ENCODE data around the gene MSI1.

MSI1 gene

DNA sequence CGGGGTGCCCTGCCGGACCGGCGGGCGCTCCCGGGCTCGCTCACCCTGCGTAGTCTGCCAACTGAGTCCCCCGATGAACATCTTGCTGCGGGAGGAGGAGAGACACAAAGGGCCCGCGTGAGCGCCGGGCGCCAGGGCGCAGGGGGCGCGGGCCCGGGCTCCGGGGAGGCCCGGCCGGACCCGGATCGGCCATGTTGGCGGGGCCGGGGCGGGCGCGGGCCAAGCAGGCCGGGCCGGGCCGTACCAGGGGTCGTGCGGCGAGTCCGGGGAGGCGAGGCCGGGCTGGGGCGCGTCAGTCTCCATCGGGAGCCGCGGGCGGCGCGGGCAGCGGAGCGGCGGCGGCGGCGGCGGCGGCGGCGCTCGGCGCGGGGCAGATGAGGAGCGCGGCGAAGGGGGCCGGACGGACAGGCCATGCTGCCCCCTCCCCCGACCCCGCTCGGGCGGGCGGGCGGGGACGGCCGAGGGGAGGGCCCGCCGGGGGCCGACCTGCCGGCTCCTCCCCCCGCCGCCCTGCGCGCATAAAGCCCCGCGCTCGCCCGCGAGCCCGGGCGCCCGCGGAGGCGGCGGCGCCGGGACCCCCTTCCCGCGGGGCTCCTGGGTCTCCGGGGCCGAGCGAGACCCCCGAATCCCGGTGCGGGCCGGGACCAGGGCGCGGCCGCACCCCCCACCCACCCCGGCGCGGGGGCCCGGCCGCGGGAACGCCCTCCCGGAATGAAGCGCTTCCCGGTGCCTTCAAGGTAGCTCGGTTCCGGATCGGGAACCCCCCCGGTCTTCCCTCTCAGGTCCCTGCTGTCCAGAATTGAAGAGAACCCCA, at the start of gene MSI1:
MSI1 (minus strand) TSS at position 376 of the 814 bp plus-strand sequence; CDS start at position 303, 73 bp downstream.
- DNase-seq (ENCODE audit: low read depth in 2 of 2) = no peak

DNA sequence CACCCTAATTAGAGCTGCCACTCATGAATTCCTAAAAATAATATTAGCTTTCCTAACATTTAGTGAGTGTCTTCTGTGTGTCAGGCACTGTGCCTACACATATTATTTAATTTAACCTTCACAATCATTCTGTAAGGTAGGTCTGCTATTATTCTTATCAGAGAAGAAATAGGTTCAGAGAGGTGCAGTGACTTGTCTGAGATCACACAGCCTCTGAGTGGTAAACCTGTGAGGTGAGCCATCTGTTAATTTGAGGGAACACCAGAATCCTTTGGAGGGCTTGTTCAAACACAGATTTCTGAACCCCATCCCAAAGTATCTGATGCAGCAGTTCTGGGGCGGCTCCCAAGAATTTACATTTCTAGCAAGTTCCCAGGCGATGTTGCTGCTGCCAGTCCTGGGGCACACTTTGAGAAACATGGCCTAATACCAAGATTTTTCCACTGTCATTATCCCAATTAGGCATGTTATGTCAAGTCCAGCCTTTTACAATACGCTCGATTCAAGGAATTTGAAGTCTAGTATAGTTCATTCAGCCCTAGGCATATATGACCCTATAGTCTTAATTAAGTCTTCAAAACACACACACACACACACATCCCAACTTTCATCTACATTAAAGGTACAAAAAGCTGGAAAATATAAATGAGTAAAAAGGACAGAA, 49.1 kb upstream of the MSI1 start:
- no peak for DNase-seq (ENCODE audit: low read depth in 2 of 2)

DNA sequence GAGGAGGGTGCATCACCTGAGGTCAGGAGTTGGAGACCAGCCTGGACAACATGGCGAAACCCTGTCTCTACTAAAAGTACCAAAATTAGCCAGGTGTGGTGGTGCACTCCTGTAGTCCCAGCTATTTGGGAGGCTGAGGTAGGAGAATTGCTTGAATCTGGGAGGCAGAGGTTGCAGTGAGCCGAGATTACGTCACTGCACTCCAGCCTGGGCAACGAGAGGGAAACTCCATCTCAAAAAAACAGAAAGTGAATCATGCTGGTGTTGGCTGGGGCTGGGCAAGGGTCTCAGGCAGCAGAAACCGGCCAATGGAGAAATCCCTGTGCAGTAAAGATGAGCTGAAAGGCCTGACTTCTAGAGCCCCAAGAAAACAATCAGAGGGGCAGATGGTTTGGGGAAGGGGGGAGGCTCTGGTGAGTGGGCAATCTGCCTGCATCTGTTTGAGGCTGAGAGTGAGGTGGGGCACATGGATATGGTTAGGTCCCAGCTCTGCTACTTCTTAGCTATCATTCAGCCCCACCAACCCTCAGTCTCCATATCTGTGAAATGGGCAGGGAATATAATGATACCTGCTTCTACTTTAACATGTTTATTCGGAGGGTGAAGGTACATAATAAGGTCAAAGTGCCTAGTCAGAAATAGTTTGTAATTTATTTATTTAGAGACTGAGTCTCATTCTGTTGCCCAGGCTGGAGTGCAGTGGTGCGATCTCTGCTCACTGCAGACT, 47.7 kb upstream of the MSI1 start:
- DNase-seq (ENCODE audit: low read depth in 2 of 2) = no peak

DNA sequence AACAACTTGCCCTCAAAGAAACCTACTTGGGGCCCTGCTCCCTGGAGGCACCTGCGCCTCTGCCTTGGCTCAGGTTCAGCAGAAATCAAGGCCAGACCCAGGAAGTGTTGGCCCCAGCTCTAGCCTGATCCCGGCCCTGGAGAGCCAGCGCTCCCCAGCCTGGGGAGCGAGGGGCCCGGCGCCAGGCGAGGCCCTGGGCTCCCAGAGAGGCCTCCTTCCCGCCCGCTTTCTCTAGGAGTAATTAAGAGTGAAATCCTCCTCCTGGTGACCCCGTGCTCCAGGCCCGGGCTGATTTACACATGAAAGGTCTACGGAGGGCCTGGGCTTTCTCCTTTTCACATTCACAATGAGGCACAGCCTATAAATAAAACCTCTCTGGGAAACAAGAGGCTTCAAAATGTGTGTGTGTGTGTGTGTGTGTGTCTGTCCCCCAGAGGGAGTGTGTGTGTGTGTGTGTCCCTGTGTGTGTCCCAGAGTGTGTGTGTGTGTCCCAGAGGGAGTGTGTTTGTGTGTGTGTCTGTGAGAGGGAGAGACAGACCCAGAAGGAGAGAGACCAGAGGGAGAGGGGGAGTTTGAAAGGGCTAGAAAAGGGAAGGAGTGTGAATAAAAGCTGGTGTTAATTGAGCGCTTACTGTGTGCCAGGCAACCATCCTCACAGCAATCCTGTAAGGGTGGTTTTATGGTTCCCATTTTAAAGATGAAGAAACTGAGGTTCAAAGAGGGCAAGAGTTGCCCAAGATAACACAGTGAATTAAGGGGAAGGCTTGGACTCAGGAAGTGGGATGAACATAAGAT, 45.1 kb upstream of the MSI1 start:
- DNase-seq (ENCODE audit: low read depth in 2 of 2) = no peak

DNA sequence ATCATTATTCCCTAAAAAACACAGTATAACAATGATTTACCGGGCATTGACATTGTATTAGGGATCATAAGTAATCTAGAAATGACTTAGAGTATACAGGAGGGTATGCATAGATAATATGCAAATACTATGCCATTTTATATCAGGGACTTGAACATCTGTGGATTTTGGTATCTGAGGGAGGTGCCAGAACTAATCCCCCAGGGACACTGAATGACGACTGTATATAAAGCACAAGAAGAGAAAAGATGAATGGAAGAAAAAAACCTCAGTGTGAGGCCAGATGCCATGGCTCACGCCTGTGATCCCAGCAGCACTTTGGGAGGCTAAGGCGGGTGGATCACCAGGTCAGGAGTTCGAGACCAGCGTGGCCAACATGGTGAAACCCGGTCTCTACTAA, 43.5 kb upstream of the MSI1 start:
- DNase-seq (ENCODE audit: low read depth in 2 of 2) = no peak

DNA sequence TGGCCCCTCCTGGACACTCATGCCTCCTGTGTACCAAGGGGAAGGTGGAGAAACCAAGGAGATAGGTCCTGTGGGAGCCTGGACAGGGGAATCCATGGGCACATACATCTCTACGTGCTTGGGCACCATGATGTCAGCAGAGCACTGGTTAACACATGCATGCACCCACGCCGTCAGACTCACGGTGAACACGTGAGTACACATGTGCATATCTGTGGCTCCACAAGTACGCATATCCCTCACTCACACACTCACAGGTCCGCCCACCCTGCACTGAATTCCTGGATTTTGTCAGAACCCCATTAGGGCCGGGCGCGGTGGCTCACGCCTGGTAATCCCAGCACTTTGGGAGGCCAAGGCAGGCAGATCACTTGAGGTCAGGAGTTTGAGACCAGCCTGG, 39.8 kb upstream of the MSI1 start:
- no peak for DNase-seq (ENCODE audit: low read depth in 2 of 2)

DNA sequence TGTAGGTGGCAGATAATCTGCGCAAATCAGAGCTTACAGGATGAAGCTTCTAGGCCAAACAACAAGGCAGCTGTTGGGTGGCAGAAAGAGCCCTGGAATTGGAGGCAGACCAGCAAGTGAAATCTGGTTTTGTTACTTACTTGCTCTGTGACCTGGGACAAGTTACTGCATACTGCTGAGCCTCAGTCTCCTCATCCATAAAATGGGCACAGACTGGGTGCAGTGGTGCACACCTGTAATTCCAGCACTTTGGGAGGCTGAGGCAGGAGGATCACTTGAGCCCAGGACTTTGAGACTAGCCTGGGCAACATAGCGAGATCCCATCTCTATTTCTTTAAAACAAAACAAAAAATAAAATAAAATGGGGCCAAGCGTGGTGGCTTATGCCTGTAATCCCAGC, 37.6 kb upstream of the MSI1 start:
- DNase-seq (ENCODE audit: low read depth in 2 of 2) = no peak

DNA sequence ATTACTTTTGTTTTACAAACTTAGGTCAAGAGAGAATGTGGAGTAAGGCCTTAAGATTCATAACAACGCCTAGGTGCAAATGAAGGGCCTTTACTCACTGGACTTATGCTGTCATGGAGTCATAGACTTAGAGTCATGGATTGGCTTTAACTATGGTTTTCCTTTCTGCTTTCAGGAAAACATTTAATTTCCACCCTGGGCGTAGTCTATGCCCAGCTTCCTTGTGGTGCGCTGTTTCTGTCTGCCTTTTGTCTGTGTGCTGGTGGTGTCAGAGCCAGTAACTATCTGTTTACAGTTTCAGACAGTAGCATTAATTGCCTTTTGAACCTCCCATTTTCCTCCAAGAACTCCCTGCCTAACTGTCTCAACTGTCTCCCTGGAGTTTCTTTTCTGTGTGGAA, 37.1 kb upstream of the MSI1 start:
- no peak for DNase-seq (ENCODE audit: low read depth in 2 of 2)

DNA sequence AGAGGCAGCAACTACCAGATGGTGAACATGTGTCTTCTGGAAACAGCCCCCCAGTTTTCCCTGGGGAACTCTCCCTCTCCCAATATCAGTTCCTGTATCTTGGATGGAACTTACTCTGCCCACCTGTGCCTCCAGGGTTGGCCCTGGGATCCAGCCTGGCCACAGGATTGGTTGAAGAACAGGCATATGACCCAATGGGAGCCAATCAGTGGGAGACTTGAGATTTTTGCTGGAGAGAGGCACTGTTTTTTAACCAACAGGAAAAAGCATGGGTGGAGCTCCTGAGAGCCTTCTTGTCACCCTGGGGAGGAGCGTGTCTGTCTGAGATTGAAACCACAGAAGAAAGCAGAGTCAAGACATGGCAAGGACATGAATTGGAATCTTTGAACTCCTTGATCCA, 35.3 kb upstream of the MSI1 start:
- no peak for DNase-seq (ENCODE audit: low read depth in 2 of 2)

DNA sequence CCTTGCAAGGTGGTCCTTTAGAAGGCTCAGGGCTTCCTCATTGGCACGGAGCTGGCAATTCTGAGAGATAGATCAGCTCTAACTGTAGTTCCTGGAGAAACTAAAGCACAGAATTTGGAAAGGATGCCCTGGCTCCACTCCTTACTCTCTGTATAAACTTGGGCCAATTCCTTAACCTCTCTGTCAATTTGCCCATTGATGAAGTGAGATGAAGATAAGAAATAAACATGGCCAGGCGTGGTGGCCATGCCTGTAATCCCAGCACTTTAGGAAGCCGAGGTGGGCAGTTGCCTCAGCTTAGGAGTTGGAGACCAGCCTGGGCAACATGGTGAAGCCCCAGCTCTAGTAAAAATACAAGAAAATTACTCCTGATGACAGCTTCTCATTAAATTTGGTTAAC, 34.9 kb upstream of the MSI1 start:
- no peak for DNase-seq (ENCODE audit: low read depth in 2 of 2)

DNA sequence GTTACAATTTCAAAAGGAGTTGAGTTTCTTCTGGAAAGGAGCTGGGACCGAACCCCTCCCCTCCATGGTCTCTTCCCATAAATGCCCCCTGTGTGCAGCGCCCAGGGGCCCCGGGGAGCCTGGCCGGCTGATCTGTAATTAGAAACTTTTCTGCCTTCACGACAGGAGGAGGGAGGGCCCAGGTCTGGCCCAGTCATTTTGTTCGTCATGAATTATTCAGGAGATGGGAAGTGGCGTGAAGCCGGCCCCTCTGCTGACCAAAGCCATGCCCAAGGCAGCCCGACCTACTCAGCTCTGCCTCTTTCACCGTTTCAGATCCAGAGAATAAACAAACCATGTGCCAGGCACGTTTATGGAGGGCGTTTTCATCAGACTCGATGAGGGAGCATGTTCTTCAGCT, 33.3 kb upstream of the MSI1 start:
- no peak for DNase-seq (ENCODE audit: low read depth in 2 of 2)

DNA sequence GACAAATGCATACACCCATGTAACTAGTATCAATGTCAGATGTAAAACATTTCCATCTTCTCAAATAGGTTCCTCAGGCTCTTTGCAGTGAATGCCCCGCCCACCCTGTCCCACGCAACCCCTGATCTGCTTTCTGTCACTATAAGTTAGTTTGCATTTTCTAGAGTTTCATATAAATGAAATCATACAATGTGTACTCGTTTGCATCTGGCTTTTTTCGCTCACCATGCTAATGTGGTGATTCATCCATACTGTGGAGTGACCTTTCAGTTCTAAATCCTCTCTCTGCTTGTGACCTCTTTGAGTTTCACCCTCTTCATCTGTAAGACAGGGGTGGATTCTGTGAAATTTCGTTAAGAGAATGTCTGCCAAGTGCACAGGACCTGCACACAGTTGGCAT, 30.6 kb upstream of the MSI1 start:
- peak in 1 of 2 donors; percentile 6 for DNase-seq (ENCODE audit: low read depth in 2 of 2)

DNA sequence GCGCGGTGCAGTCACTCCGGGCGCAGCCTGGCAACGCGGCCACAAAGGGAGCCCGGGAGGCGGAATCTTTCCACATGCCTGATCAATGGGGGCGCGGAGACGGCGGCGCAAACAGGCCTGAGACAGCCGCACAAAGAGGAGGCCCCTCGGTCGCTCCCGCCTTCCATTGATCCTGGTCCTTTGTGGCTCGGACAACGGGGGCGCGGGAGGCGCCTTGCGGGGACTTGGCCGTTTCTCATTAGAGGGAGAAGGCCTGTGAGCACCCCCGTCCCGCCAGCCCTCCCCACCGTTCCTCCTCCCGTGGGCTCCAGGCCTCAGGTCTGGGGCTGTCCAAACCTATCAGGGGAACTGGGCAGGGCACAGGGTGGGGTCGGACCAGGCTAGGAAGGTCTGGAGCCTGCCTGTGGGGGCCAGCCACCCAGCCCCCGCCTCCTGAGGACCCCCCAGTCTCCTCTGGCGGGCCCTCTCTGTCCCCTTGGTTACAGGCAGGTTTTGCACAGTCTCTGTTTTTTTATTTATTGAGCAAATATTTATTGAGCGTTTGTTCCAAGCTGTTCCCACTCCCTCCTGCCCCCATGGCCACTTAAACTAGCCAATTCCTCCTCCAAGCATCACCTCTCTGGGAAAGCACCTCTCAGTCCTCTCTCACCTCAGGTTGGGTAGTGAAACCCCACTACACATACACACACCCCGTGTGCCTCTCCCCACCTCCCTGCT, 29.0 kb upstream of the MSI1 start:
- no peak for DNase-seq (ENCODE audit: low read depth in 2 of 2)

DNA sequence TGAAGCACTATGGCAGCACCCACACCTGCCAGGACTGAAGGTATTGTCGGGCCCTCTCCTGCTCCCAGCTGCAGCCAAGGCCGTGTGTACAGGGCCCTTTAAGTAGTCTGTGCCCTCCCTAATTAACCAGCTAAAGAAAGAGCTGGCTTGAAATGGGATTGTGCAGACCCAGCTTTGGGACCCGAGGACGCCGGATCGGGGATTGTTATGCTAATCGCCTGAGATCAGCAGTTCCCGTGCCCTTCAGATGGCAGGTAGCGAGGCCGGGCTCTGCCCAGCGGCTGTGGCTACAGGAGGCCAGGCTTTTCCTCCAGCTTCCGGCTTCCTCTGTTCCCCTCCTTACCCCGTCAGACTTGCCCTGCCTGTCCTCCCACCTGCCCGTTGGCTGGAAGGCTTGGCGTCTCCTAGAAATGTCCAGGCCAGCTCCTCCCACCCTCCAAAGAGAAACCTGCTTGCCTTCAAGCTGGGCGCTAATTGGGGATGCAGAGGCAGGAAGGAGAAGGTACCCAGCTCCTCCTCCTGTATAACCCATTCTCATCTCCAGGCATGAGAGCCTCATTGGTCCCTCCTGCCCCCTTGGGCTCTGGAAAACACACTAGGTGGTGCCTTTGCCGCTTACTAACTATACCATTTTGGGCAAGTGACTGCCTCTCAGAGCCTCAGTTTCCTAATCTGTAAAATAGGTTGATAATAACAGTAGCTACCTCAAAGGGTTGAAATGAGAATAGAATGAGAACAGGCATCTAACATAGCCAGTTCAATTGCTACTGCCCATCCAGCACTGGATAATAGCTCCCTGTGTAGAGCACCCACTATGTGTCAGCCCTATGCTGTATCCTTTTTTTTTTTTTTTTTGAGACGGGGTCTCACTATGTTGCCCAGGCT, 25.8 kb upstream of the MSI1 start:
- DNase-seq (ENCODE audit: low read depth in 2 of 2) = no peak

DNA sequence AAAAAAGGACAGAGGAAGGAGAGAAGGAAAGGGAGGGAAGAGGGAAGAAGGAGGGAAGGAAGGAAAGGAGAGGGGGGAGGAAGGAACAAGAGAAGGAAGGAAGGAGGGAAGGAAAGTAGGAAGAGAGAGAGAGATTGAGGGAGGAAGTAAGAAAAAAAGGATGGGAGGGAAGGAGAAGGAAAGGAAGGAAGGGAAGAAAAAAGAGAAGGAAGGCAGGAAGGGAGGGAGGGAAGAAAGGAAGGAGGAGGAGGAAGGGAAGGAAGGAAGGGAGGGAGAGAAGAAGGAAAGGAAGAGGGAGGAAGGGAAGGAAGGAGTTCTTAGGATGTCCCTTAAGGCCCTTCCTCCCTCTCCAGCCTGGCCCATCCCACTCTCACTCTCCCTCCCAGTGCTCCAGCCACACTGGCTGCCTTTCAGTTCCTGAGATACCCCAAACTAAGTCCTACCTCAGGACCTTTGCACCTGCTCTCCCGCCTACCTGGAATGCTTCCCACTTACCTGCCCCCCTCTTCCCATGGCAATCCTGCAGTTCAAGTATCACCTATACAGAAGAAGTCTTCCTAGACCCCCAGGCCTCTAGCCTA, 21.7 kb upstream of the MSI1 start:
- DNase-seq (ENCODE audit: low read depth in 2 of 2) = no peak

DNA sequence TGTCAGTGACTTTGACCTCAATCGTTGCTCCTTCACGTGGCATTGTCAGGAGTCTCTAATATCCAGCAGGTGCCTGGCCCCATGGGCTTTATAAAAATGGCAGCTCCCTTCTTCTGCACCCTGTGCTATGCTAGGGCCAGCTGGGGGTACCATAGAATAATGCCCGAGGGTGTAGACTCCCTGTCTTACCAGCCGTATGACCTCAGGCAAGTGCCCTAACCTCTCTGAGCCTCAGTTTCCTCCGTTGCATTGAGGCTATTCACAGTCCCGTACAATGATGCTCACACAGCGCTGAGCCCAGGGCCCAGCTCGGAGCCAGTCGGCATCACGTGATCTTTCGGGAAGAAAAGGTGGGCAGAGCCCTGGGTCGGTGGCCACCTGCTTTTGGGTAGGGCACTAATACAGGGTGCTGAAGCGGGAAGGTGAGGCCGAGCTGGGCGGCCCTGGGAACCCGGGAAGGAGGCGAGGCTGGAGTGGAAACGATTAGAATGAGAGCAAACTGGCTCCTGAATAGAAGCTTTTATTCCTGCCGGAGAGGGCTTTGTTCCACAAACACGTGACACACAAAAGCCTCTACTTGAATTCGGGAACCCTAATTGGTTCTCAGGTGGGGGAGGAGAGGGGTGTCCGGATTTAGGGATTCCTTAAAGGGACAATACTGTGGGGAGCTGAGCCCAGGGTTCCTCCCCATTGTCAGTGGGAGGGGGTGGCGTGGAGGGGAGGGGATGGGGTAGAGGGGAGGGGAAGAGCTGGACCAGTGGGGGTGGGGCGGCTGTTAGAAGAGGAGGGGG, 19.9 kb upstream of the MSI1 start:
- DNase-seq (ENCODE audit: low read depth in 2 of 2) = no peak

DNA sequence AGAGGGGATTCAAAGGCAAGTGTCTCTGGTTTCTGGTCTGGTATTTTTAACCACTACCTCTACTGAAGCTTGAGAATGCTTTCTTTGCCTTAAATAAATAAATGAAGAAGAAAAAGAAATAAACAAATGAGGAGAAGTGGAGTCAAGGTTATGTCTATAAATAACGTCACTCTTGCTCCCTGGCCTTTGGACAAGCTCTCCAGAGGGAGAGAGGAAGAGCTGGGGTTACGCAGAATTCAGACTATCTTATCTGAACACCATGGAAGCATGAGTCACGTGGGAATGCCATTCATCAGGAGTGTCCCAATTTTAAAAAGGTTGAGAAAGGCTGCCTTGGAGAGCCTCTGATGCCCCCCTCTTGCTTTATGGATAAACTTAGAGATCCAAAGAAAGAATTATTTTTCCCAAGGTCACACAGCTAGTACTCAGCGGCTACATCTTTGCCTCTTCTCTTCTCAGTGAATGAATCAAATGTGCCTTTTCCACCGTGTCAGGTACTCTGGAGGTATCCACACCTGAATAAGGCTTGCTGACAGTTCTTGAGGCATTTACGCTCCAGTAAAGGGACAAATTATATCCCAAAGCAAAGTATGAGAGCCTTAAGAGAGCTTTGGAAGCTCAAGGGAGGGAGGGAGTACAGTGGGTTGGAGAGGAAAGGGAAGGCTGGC, 12.9 kb upstream of the MSI1 start:
- DNase-seq (ENCODE audit: low read depth in 2 of 2) = no peak

DNA sequence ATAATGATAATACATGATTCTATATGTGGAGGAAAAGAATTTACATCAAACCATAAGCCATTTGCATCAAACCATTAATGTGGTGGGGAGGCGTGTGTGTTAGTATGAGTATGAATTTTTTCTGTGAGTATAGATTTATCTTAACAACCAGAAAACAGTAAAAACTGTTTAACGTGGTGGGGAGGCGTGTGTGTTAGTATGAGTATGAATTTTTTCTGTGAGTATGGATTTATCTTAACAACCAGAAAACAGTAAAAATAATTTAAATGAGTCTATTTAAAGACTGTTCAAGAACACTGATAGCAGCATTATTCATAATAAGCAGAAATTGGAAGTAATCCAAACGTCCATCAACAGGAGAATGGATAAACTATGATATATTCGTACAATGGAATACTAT, 9.1 kb upstream of the MSI1 start:
- no peak for DNase-seq (ENCODE audit: low read depth in 2 of 2)

DNA sequence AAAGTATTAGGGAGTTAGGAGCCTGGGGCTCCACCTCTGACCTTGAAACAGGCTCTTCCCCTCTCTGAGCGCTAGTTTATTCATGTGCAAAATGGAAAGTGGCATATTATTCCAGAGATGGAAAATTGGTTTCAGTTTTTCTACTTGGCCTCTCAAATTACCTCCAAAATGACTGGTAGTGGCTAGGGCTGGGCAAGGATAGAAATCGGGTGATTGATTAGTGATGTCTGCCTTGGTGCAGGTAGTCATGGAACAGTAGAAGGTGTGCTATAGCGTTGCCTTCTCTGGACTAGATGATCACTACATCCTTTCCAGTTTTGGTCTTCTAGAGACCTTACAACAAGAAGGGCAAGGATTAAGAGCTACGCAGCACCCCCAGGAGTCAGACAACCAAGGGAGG, 8.6 kb upstream of the MSI1 start:
- DNase-seq (ENCODE audit: low read depth in 2 of 2) = no peak
